CD4-positive, alpha-beta memory T cell (primary cell): ENCODE data around the gene DNAH3. TPM values are rescaled to one million over a fixed set of nuclear protein-coding genes. Genes with fewer than 3 reads are reported as not detected.
A peak's percentile ranks its signal among the peaks of the same experiment; 100 is the strongest.

Experiments
- CTCF ChIA-PET: fragments of 350-600 bp; sonication (Branson Sonifier 250); formaldehyde crosslinking; loops from one replicate; lab custom pipeline; 2021; ENCODE audit warnings: inconsistent platforms; ENCODE audit not compliant: partially characterized antibody; lab: Charles Lee
- POLR2A ChIA-PET: fragments of 350-600 bp; sonication (Branson Sonifier 250); formaldehyde crosslinking; loops from one replicate; lab custom pipeline; 2021; ENCODE audit not compliant: partially characterized antibody; lab: Charles Lee
- DNase-seq, 5 donors: peaks; one replicate each; pipeline versions ENCODE4 v3.0.0 to v3.0.0-alpha.2; 2020 to 2022; ENCODE audit warnings: mixed read lengths in 1 of 5
- H3K27ac ChIP-seq: one replicate; pipeline ENCODE4 v1.7.0; 2013; ENCODE audit warnings: low read depth, low read length
- H3K27me3 ChIP-seq: 2 replicates; pipeline ENCODE4 v1.7.0; 2013; ENCODE audit warnings: mild to moderate bottlenecking, low read length, moderate library complexity; ENCODE audit not compliant: insufficient read depth
- H3K36me3 ChIP-seq: 2 replicates; pipeline ENCODE4 v1.7.0; 2013; ENCODE audit warnings: mild to moderate bottlenecking, low read length, moderate library complexity; ENCODE audit not compliant: insufficient read depth
- H3K4me1 ChIP-seq: 2 replicates; pipeline ENCODE4 v1.7.0; 2013; ENCODE audit warnings: mild to moderate bottlenecking, low read length, moderate library complexity; ENCODE audit not compliant: insufficient read depth
- H3K4me3 ChIP-seq, 2 donors: one replicate each; pipeline ENCODE4 v1.7.0; 2013; ENCODE audit warnings: low read length in 2 of 2, mild to moderate bottlenecking in 1 of 2
- H3K9me3 ChIP-seq, 2 donors: one replicate each; pipeline ENCODE4 v1.7.0; 2013; ENCODE audit warnings: low read length in 2 of 2, control low read depth in 1 of 2; ENCODE audit not compliant: control insufficient read depth in 1 of 2
- H3K27ac Mint-ChIP-seq, 7 donors: one replicate each; pipeline ENCODE4 v1.8.0; 2020 to 2021; ENCODE audit warnings: mixed read lengths in 7 of 7, mild to moderate bottlenecking in 6 of 7, inconsistent platforms in 3 of 7, moderate library complexity in 3 of 7
- H3K27me3 Mint-ChIP-seq, 2 donors: one replicate each; pipeline ENCODE4 v1.8.0; 2020 to 2021; ENCODE audit warnings: mixed read lengths in 2 of 2
- H3K36me3 Mint-ChIP-seq, 2 donors: one replicate each; pipeline ENCODE4 v1.8.0; 2020 to 2021; ENCODE audit warnings: mixed read lengths in 2 of 2, inconsistent platforms in 1 of 2, mild to moderate bottlenecking in 1 of 2
- H3K4me1 Mint-ChIP-seq, 4 donors: one replicate each; pipeline ENCODE4 v1.8.0; 2020 to 2021; ENCODE audit warnings: mixed read lengths in 4 of 4, mild to moderate bottlenecking in 1 of 4
- H3K4me3 Mint-ChIP-seq, 8 donors: one replicate each; pipeline ENCODE4 v1.8.0; 2020 to 2021; ENCODE audit warnings: mixed read lengths in 8 of 8, mild to moderate bottlenecking in 7 of 8, moderate library complexity in 6 of 8, inconsistent platforms in 3 of 8
- H3K9me3 Mint-ChIP-seq, 8 donors: one replicate each; pipeline ENCODE4 v1.8.0; 2020 to 2021; ENCODE audit warnings: mixed read lengths in 8 of 8, mild to moderate bottlenecking in 5 of 8, inconsistent platforms in 3 of 8, moderate library complexity in 1 of 8
- intact Hi-C: fragments of 100-400 bp; cut with micrococcal nuclease; formaldehyde crosslinking; loops from one replicate; pipeline ENCODE4 v1.15.1; 2023
- polyA plus RNA-seq, 2 donors: library from polyadenylated mRNA; unstranded; fragments of 300-500 nt; fragmentation: Illumina TruSeq; gene quantifications; one replicate each; pipeline ENCODE4 v1.2.3, GENCODE V29; 2021
- total RNA-seq, 2 experiments: library from RNA; stranded (reverse); gene quantifications; one replicate each; pipeline ENCODE4 v1.2.3, GENCODE V29; 2021

The DNAH3 gene
- total and polyA plus RNA-seq, 4 experiments from 2014 or later: not detected

GRCh38 chr16:20886320-20886719, 264.3 kb downstream of the DNAH3 start:
- Mint-ChIP-seq H3K4me3 (no peak overlapping the region), H3K27me3 (no peaks in the 10 kb centered on the region), H3K4me1 (peaks cover 11 to 17% (median 16%) of the 10 kb centered on the region in 4 donors), H3K36me3 (peaks cover 14 to 18% of the 10 kb centered on the region in 2 donors), H3K9me3 (no peaks in the 10 kb centered on the region), H3K27ac (peak overlapping the region in 2 of 7 donors; percentile 20 to 53)
- Histone ChIP-seq H3K4me1 (peaks cover 10% of the 10 kb centered on the region), H3K4me3 (no peak overlapping the region), H3K27me3 (no peaks in the 10 kb centered on the region), H3K27ac (no peak overlapping the region), H3K9me3 (no peaks in the 10 kb centered on the region), H3K36me3 (no peaks in the 10 kb centered on the region)
- no peak for DNase-seq
- CTCF ChIA-PET: interaction anchor here (1.1 to 2.3 kb wide), 2 partner anchors 12 to 37 kb away, joined by 3 to 10 read pairs; no protein-coding TSS in a partner anchor
- POLR2A ChIA-PET: interaction anchor here (1.2 kb wide), 1 partner anchor 14 kb away, joined by 3 read pairs; the partner anchor contains the start of genes DCUN1D3 and LYRM1
- intact Hi-C loops: no loop called here

DNA sequence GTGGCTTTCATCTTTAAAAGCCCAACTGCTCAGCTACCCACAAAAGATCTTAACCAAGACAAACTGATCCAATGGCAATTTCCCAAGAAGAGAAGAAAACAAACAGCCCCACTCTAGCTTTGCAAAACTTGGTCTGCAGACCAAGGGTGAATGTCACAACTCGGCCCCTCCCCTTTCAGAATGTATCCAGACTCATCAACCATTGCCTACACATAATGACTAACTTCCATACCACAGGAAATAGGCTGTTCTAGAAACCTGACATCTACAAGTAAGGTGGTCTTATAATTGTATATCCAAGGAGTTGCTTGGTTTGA, 266.4 kb downstream of the DNAH3 start:
- no peak overlapping the region for H3K27ac ChIP-seq
- H3K27me3 Mint-ChIP-seq: no peaks in the 10 kb centered on the region
- H3K4me3 Mint-ChIP-seq: no peak overlapping the region
- CTCF ChIA-PET: interaction anchor here (1.2 to 2.6 kb wide), 2 partner anchors 10 to 34 kb away, joined by 8 to 9 read pairs; no protein-coding TSS in a partner anchor
- H3K9me3 Mint-ChIP-seq: no peaks in the 10 kb centered on the region
- no peaks in the 10 kb centered on the region for H3K36me3 ChIP-seq
- DNase-seq: no peak
- POLR2A ChIA-PET: interaction anchor here (1.3 kb wide), 1 partner anchor 10 kb away, joined by 6 read pairs; no protein-coding TSS in a partner anchor
- no peaks in the 10 kb centered on the region for H3K27me3 ChIP-seq
- peak overlapping the region in 3 of 7 donors; percentile 1 to 43 (median 18) for H3K27ac Mint-ChIP-seq
- no peaks in the 10 kb centered on the region for H3K9me3 ChIP-seq
- peaks cover 7 to 8% of the 10 kb centered on the region in 2 donors for H3K36me3 Mint-ChIP-seq
- intact Hi-C loops: no loop called here
- no peak overlapping the region for H3K4me3 ChIP-seq
- H3K4me1 Mint-ChIP-seq: peaks cover 20 to 28% (median 25%) of the 10 kb centered on the region in 4 donors
- peaks cover 10% of the 10 kb centered on the region for H3K4me1 ChIP-seq

GRCh38 chr16:20883554-20884239, 266.9 kb downstream of the DNAH3 start:
- peaks cover 7 to 8% of the 10 kb centered on the region in 2 donors for H3K36me3 Mint-ChIP-seq
- H3K27ac Mint-ChIP-seq: peak overlapping the region in 2 of 7 donors; percentile 1 to 43
- no peak for DNase-seq
- H3K36me3 ChIP-seq: no peaks in the 10 kb centered on the region
- no peaks in the 10 kb centered on the region for H3K9me3 ChIP-seq
- no peaks in the 10 kb centered on the region for H3K27me3 ChIP-seq
- H3K4me3 ChIP-seq: no peak overlapping the region
- no peak overlapping the region for H3K4me3 Mint-ChIP-seq
- no peak overlapping the region for H3K27ac ChIP-seq
- CTCF ChIA-PET: interaction anchor here (1.2 to 2.6 kb wide), 2 partner anchors 9 to 33 kb away, joined by 8 to 9 read pairs; no protein-coding TSS in a partner anchor
- peaks cover 22 to 32% (median 27%) of the 10 kb centered on the region in 4 donors for H3K4me1 Mint-ChIP-seq
- no peaks in the 10 kb centered on the region for H3K9me3 Mint-ChIP-seq
- no peaks in the 10 kb centered on the region for H3K27me3 Mint-ChIP-seq
- peaks cover 10% of the 10 kb centered on the region for H3K4me1 ChIP-seq
- POLR2A ChIA-PET: interaction anchor here (1.3 kb wide), 1 partner anchor 9 kb away, joined by 6 read pairs; no protein-coding TSS in a partner anchor
- intact Hi-C loops: no loop called here

Other genes with a start within 250 kb of the DNAH3 start
- 10 to 100 TPM; 18.3 to 18.6 TPM for gene LDAF1, start 7.8 kb upstream of the DNAH3 start, total RNA-seq
- 10 to 100 TPM; 15.0 to 23.3 TPM for gene LDAF1, start 7.8 kb upstream of the DNAH3 start, polyA plus RNA-seq
- gene ZP2, start 60.7 kb upstream of the DNAH3 start, total RNA-seq: not detected
- gene ZP2, start 60.7 kb upstream of the DNAH3 start, polyA plus RNA-seq: not detected
- gene ANKS4B, start 82.9 kb upstream of the DNAH3 start, total RNA-seq: not detected
- gene ANKS4B, start 82.9 kb upstream of the DNAH3 start, polyA plus RNA-seq: not detected
- gene CRYM, start 127.4 kb upstream of the DNAH3 start, total RNA-seq: not detected
- not detected for gene CRYM, start 127.4 kb upstream of the DNAH3 start, polyA plus RNA-seq